Smooth muscle cell (in vitro differentiated cells): ENCODE data around the gene MEG3. TPM values are rescaled to one million over a fixed set of nuclear protein-coding genes. Genes with fewer than 3 reads are reported as not detected.

Experiments used
- DNase-seq: peaks from one replicate; lab custom pipeline; 2025; ENCODE audit not compliant: unreplicated experiment; lab: John Stamatoyannopoulos, UW
- H2AFZ ChIP-seq: fragments of 200-600 bp; sonication (generic); 2 replicates; pipeline ENCODE4 v1.6.0; 2016; ENCODE audit warnings: antibody characterized with exemption, low read depth, mild to moderate bottlenecking
- H3F3A ChIP-seq: fragments of 200-600 bp; sonication (generic); 2 replicates; pipeline ENCODE4 v1.6.0; 2017; ENCODE audit warnings: antibody characterized with exemption, low read depth
- H3K27ac ChIP-seq: fragments of 200-600 bp; sonication (generic); 2 replicates; pipeline ENCODE4 v1.5.1; 2016; ENCODE audit warnings: low read depth, mild to moderate bottlenecking
- H3K27me3 ChIP-seq: fragments of 200-600 bp; sonication (generic); 2 replicates; pipeline ENCODE4 v1.6.1; 2016; ENCODE audit warnings: low read depth, mild to moderate bottlenecking
- H3K36me3 ChIP-seq: fragments of 200-600 bp; sonication (generic); 2 replicates; pipeline ENCODE4 v1.5.1; 2016; ENCODE audit warnings: low read depth
- H3K4me1 ChIP-seq: fragments of 200-600 bp; sonication (generic); 2 replicates; pipeline ENCODE4 v1.5.1; 2016; ENCODE audit warnings: low read depth
- H3K4me2 ChIP-seq: fragments of 200-600 bp; sonication (generic); 2 replicates; pipeline ENCODE4 v1.6.0; 2016; ENCODE audit warnings: mild to moderate bottlenecking
- H3K4me3 ChIP-seq: fragments of 200-600 bp; sonication (generic); 2 replicates; pipeline ENCODE4 v1.5.1; 2016; ENCODE audit warnings: mild to moderate bottlenecking
- H3K79me2 ChIP-seq: fragments of 200-600 bp; sonication (generic); 2 replicates; pipeline ENCODE4 v1.6.0; 2016; ENCODE audit warnings: low read depth, mild to moderate bottlenecking
- H3K9ac ChIP-seq: fragments of 200-600 bp; sonication (generic); 2 replicates; pipeline ENCODE4 v1.6.0; 2016; ENCODE audit warnings: low read depth
- H3K9me3 ChIP-seq: fragments of 200-600 bp; sonication (generic); replicated peaks from 2 replicates; pipeline ENCODE4 v1.5.1; 2016; ENCODE audit warnings: low read depth
- H4K20me1 ChIP-seq: fragments of 200-600 bp; sonication (generic); 2 replicates; pipeline ENCODE4 v1.6.0; 2016; ENCODE audit warnings: low read depth
- CTCF ChIP-seq: fragments of 200-600 bp; sonication (generic); IDR thresholded peaks from 2 replicates; pipeline ENCODE4 v1.5.1; 2017; ENCODE audit warnings: borderline replicate concordance, mild to moderate bottlenecking, antibody characterized with exemption; ENCODE audit not compliant: insufficient read depth, poor library complexity, severe bottlenecking
- whole genome bisulfite sequencing: methylation state at CpG from one replicate; pipeline ENCODE4 v1.1.7; 2016; ENCODE audit warnings: low lambda C conversion rate; 5-methylcytosine and 5-hydroxymethylcytosine counted together
- polyA plus RNA-seq: library from polyadenylated mRNA; unstranded; fragments of >200 nt; fragmentation: Nextera tagmentation; extraction: Ambion mirVana; gene quantifications from 2 replicates; pipeline ENCODE4 v1.2.1, GENCODE V29; 2016
- total RNA-seq: library from RNA; depleted of rRNA; stranded (reverse); fragments of >200 nt; gene quantifications from 2 replicates; pipeline ENCODE4 v1.2.3, GENCODE V29; 2014

The MEG3 gene
- total and polyA plus RNA-seq, 2 experiments from 2014 or later: not detected

GRCh38 chr14:100824901-100825712 lies 811 bp upstream of the MEG3 start:
- WGBS: 98% methylated on average over 36 of the region's 36 CpGs
- no peak for DNase-seq

GRCh38 chr14:100826391-100827100 lies 628 bp downstream of the MEG3 start:
- Histone ChIP-seq H3K9me3 (no peaks in the 10 kb centered on the region), H3K27ac (no peak overlapping the region), H3K4me3 (no peak overlapping the region), H3K27me3 (no peaks in the 10 kb centered on the region), H3K9ac (no peak overlapping the region), H3K36me3 (no peaks in the 10 kb centered on the region), H4K20me1 (no peaks in the 10 kb centered on the region), H3K4me1 (peaks cover 36% of the 10 kb centered on the region), H3F3A (peaks cover 11% of the 10 kb centered on the region), H3K4me2 (no peak overlapping the region), H2AFZ (no peak overlapping the region), H3K79me2 (no peaks in the 10 kb centered on the region)
- no peak for DNase-seq
- TF ChIP-seq CTCF: no peak
- WGBS: 98% methylated on average over 25 of the region's 27 CpGs

More at GRCh38 chr14:100824901-100825712, 811 bp upstream of the MEG3 start:
- H4K20me1 ChIP-seq: no peaks in the 10 kb centered on the region
- H3K79me2 ChIP-seq: no peaks in the 10 kb centered on the region
- no peak for TF ChIP-seq CTCF
- no peak overlapping the region for H3K27ac ChIP-seq
- H2AFZ ChIP-seq: no peak overlapping the region
- H3K36me3 ChIP-seq: no peaks in the 10 kb centered on the region
- no peaks in the 10 kb centered on the region for H3K27me3 ChIP-seq
- no peak overlapping the region for H3K4me3 ChIP-seq
- no peak overlapping the region for H3K9ac ChIP-seq
- peaks cover 29% of the 10 kb centered on the region for H3K4me1 ChIP-seq
- H3K4me2 ChIP-seq: no peak overlapping the region
- no peaks in the 10 kb centered on the region for H3K9me3 ChIP-seq
- H3F3A ChIP-seq: peaks cover 8% of the 10 kb centered on the region

GRCh38 chr14:100827101-100828021 lies 1.4 kb downstream of the MEG3 start:
- H3K4me2 ChIP-seq: no peak overlapping the region
- H3K4me1 ChIP-seq: peaks cover 43% of the 10 kb centered on the region
- H2AFZ ChIP-seq: no peak overlapping the region
- TF ChIP-seq CTCF: no peak
- H3K79me2 ChIP-seq: no peaks in the 10 kb centered on the region
- H4K20me1 ChIP-seq: no peaks in the 10 kb centered on the region
- no peak overlapping the region for H3K9ac ChIP-seq
- no peaks in the 10 kb centered on the region for H3K9me3 ChIP-seq
- H3F3A ChIP-seq: peaks cover 13% of the 10 kb centered on the region
- no peaks in the 10 kb centered on the region for H3K36me3 ChIP-seq
- no peak overlapping the region for H3K27ac ChIP-seq
- no peak for DNase-seq
- no peaks in the 10 kb centered on the region for H3K27me3 ChIP-seq
- H3K4me3 ChIP-seq: no peak overlapping the region
- WGBS: 96% methylated on average over 47 of the region's 61 CpGs
